Neural progenitor cell (in vitro differentiated cells): Measurements from ENCODE around the gene SPIN1. TPM values are rescaled to one million over a fixed set of nuclear protein-coding genes. Genes with fewer than 3 reads are reported as not detected.
"Not testable (repeated sequence)": the region's sequence is repeated elsewhere in the genome, so short reads cannot be mapped to it uniquely, and the experiment has no call there.

Experiments
- DNase-seq: peaks from one replicate; pipeline ENCODE4 v3.0.0-alpha.2; 2016; ENCODE audit warnings: low spot score
- H2AFZ ChIP-seq: fragments of 200-600 bp; sonication (generic); replicated peaks from 2 replicates; pipeline ENCODE4 v1.6.1; 2016; ENCODE audit warnings: antibody characterized with exemption
- H3F3A ChIP-seq: fragments of 200-600 bp; sonication (generic); 2 replicates; pipeline ENCODE4 v1.6.1; 2016; ENCODE audit warnings: antibody characterized with exemption, low read depth
- H3K27ac ChIP-seq: fragments of 200-600 bp; sonication (generic); 2 replicates; pipeline ENCODE4 v1.5.1; 2016; ENCODE audit warnings: mild to moderate bottlenecking
- H3K27me3 ChIP-seq: fragments of 200-600 bp; sonication (generic); 2 replicates; pipeline ENCODE4 v1.6.1; 2016; ENCODE audit warnings: mild to moderate bottlenecking, moderate library complexity
- H3K36me3 ChIP-seq: fragments of 200-600 bp; sonication (generic); 2 replicates; pipeline ENCODE4 v1.5.1; 2016
- H3K4me1 ChIP-seq: fragments of 200-600 bp; sonication (generic); 2 replicates; pipeline ENCODE4 v1.6.1; 2016; ENCODE audit warnings: mixed run types
- H3K4me2 ChIP-seq: fragments of 200-600 bp; sonication (generic); 2 replicates; pipeline ENCODE4 v1.6.1; 2016
- H3K4me3 ChIP-seq: fragments of 200-600 bp; sonication (generic); 2 replicates; pipeline ENCODE4 v1.5.1; 2016
- H3K79me2 ChIP-seq: fragments of 200-600 bp; sonication (generic); 2 replicates; pipeline ENCODE4 v1.6.1; 2016; ENCODE audit warnings: low read depth
- H3K9ac ChIP-seq: fragments of 200-600 bp; sonication (generic); 2 replicates; pipeline ENCODE4 v1.6.1; 2016
- H3K9me3 ChIP-seq: fragments of 200-600 bp; sonication (generic); 2 replicates; pipeline ENCODE4 v1.5.1; 2016; ENCODE audit warnings: low read depth
- H4K20me1 ChIP-seq: fragments of 200-600 bp; sonication (generic); 2 replicates; pipeline ENCODE4 v1.6.1; 2016; ENCODE audit warnings: low read depth
- H3K27ac Mint-ChIP-seq: 3 replicates; pipeline ENCODE4 v1.8.0; 2021; ENCODE audit warnings: mixed read lengths
- H3K27me3 Mint-ChIP-seq: 2 replicates; pipeline ENCODE4 v1.8.0; 2022; ENCODE audit warnings: low read depth, mild to moderate bottlenecking, inconsistent platforms, moderate library complexity, mixed read lengths; ENCODE audit not compliant: insufficient read depth
- H3K36me3 Mint-ChIP-seq: 3 replicates; pipeline ENCODE4 v1.8.0; 2021; ENCODE audit warnings: mixed read lengths
- H3K4me1 Mint-ChIP-seq: 3 replicates; pipeline ENCODE4 v1.8.0; 2021; ENCODE audit warnings: mixed read lengths
- H3K4me3 Mint-ChIP-seq: 3 replicates; pipeline ENCODE4 v1.8.0; 2021; ENCODE audit warnings: mild to moderate bottlenecking, moderate library complexity, mixed read lengths
- H3K9me3 Mint-ChIP-seq: 3 replicates; pipeline ENCODE4 v1.8.0; 2020; ENCODE audit warnings: mixed read lengths
- CTCF ChIP-seq: fragments of 200-600 bp; sonication (generic); IDR thresholded peaks from 2 replicates; pipeline ENCODE4 v1.5.1; 2017; ENCODE audit warnings: antibody characterized with exemption, mild to moderate bottlenecking
- EZH2 ChIP-seq: fragments of 200-600 bp; sonication (generic); IDR thresholded peaks from 2 replicates; pipeline ENCODE4 v1.6.1; 2017; ENCODE audit warnings: antibody characterized with exemption, mild to moderate bottlenecking, moderate library complexity
- EZH2phosphoT487 ChIP-seq: fragments of 200-600 bp; sonication (generic); IDR thresholded peaks from 2 replicates; pipeline ENCODE4 v1.6.1; 2017; ENCODE audit warnings: antibody characterized with exemption
- total RNA-seq: library from RNA; depleted of rRNA; stranded (reverse); fragments of >200 nt; gene quantifications from 2 replicates; pipeline ENCODE4 v1.2.3, GENCODE V29; 2015; ENCODE audit warnings: low replicate concordance

Gene SPIN1
- total RNA-seq, 1 donor from 2014 or later, result 101 TPM

GRCh38 chr9:88355166-88355565 lies 33.1 kb upstream of the SPIN1 start:
- no peak overlapping the region for H3K4me2 ChIP-seq
- H3K9me3 ChIP-seq, result no peaks in the 10 kb centered on the region
- Mint-ChIP-seq H3K4me1 (no peaks in the 10 kb centered on the region), H3K9me3 (peaks cover 19% of the 10 kb centered on the region), H3K27me3 (peaks cover 2% of the 10 kb centered on the region), H3K27ac (no peak overlapping the region), H3K4me3 (no peak overlapping the region), H3K36me3 (no peaks in the 10 kb centered on the region)
- TF ChIP-seq CTCF (no peak), EZH2phosphoT487 (no peak), EZH2 (no peak)
- H2AFZ ChIP-seq, result no peak overlapping the region
- no peak overlapping the region for H3K9ac ChIP-seq
- no peaks in the 10 kb centered on the region for H3K27me3 ChIP-seq
- H3K36me3 ChIP-seq, result no peaks in the 10 kb centered on the region
- no peaks in the 10 kb centered on the region for H4K20me1 ChIP-seq
- no peak overlapping the region for H3K27ac ChIP-seq
- no peaks in the 10 kb centered on the region for H3F3A ChIP-seq
- no peak for DNase-seq
- no peaks in the 10 kb centered on the region for H3K79me2 ChIP-seq
- no peaks in the 10 kb centered on the region for H3K4me1 ChIP-seq
- H3K4me3 ChIP-seq, result no peak overlapping the region

DNA sequence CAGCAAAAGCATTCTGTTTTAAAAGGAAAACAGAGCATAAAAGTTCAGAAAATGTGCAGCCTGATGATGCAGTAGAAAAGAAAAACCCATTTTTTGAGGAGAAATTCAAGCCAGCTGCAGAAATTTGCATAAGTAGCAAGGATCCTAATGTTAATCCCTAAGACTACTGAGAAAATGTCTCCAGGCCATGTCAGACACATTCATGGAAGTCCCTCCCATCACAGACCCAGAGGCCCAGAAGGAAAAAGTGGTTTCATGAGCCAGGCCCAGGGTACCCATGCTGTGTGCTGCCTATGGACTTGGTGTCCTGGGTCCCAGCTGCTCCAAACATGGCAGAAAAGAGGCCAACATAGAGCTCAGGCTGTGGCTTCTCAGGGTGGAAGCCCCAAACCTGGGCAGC lies 31.0 kb upstream of the SPIN1 start:
- not testable (repeated sequence) for H3K27me3 ChIP-seq, DNase-seq, H4K20me1 ChIP-seq, H3K9ac ChIP-seq, H3K27ac ChIP-seq, H3K27ac Mint-ChIP-seq, H3K4me1 Mint-ChIP-seq, H3F3A ChIP-seq, H3K36me3 Mint-ChIP-seq, H3K36me3 ChIP-seq, H2AFZ ChIP-seq, H3K79me2 ChIP-seq, H3K4me1 ChIP-seq, H3K27me3 Mint-ChIP-seq, H3K4me2 ChIP-seq, H3K4me3 ChIP-seq, H3K9me3 ChIP-seq, H3K4me3 Mint-ChIP-seq
- peaks cover 19% of the 10 kb centered on the region for H3K9me3 Mint-ChIP-seq

DNA sequence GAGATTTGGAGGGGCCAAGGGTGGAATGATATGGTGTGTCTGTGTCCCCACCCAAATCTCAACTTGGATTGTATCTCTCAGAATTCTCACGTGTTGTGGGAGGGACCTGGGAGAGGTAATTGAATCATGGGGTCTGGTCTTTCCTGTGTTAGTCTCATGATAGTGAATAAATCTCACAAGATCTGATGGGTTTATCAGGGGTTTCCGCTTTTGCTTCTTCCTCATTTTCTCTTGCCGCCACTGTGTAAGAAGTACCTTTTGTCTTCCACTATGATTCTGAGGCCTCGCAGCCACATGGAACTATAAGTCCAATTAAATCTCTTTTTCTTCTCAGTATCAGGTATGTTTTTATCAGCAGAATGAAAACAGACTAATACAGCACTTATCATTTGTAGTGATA lies 29.5 kb upstream of the SPIN1 start:
- no peaks in the 10 kb centered on the region for H3K36me3 Mint-ChIP-seq
- Histone ChIP-seq H3K36me3 (no peaks in the 10 kb centered on the region), H3K4me2 (no peak overlapping the region), H3K9me3 (no peaks in the 10 kb centered on the region), H4K20me1 (no peaks in the 10 kb centered on the region), H3K27ac (no peak overlapping the region), H2AFZ (no peak overlapping the region), H3K9ac (no peak overlapping the region), H3F3A (no peaks in the 10 kb centered on the region), H3K79me2 (no peaks in the 10 kb centered on the region), H3K4me3 (no peak overlapping the region), H3K4me1 (no peaks in the 10 kb centered on the region), H3K27me3 (no peaks in the 10 kb centered on the region)
- H3K9me3 Mint-ChIP-seq, result peaks cover 19% of the 10 kb centered on the region
- no peak for DNase-seq
- no peaks in the 10 kb centered on the region for H3K4me1 Mint-ChIP-seq
- TF ChIP-seq EZH2, result no peak
- TF ChIP-seq EZH2phosphoT487, result no peak
- peaks cover 2% of the 10 kb centered on the region for H3K27me3 Mint-ChIP-seq
- no peak overlapping the region for H3K4me3 Mint-ChIP-seq
- H3K27ac Mint-ChIP-seq, result no peak overlapping the region

DNA sequence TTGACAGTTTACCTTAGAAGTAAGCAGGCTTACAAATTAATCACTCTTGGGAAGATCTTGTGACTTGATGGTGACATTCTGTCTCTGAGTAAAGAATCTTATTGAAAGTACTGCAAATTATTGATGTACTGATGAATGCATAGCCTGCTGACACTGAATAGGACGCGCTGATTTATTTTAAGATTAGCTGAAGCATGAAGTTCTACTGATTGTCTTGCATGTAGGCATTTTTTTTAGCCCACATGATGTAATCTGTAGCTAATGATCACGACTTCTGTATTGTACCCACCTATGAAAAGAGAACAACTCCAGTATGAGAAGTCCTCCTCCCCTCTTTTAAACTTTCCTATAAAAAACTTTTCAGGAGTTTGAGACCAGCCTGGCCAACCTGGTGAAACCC lies 28.3 kb upstream of the SPIN1 start:
- Histone ChIP-seq H3K4me2 (no peak overlapping the region), H3K4me1 (no peaks in the 10 kb centered on the region), H3K4me3 (no peak overlapping the region), H3K9me3 (no peaks in the 10 kb centered on the region), H3K9ac (no peak overlapping the region), H3K79me2 (no peaks in the 10 kb centered on the region), H2AFZ (no peak overlapping the region), H3K27me3 (no peaks in the 10 kb centered on the region), H3F3A (no peaks in the 10 kb centered on the region), H4K20me1 (no peaks in the 10 kb centered on the region), H3K36me3 (no peaks in the 10 kb centered on the region), H3K27ac (no peak overlapping the region)
- Mint-ChIP-seq H3K36me3 (no peaks in the 10 kb centered on the region), H3K9me3 (peaks cover 13% of the 10 kb centered on the region), H3K4me3 (no peak overlapping the region), H3K27ac (no peak overlapping the region), H3K27me3 (peaks cover 2% of the 10 kb centered on the region), H3K4me1 (no peaks in the 10 kb centered on the region)
- TF ChIP-seq EZH2phosphoT487, result no peak
- no peak for TF ChIP-seq CTCF
- no peak for TF ChIP-seq EZH2
- no peak for DNase-seq
